ENCODE data around the gene ACIN1. TPM values are rescaled to one million over a fixed set of nuclear protein-coding genes. Genes with fewer than 3 reads are reported as not detected.

Gene ACIN1
- total RNA-seq, 1 experiment from 2014 or later, result 179 TPM

- H3K4me2 ChIP-seq (ENCODE audit: low read length), result peak overlapping the region; percentile 72
- CTCF ChIA-PET, result interaction anchor here (0.6 to 3.6 kb wide), 4 partner anchors 15 to 49 kb away, joined by 3 to 39 read pairs (median 3); no protein-coding TSS in a partner anchor
- H3K9ac ChIP-seq (ENCODE audit: low read length), result peak overlapping the region; percentile 69; the same call in 1 of the 2 replicates
- no TSS peak for BruUV-seq (replicated peaks)
- no peak for DNase-seq (ENCODE audit: low read depth, low spot score)
- intact Hi-C loops (cut with micrococcal nuclease), result loop anchor here (5.0 kb wide), 1 partner anchor 48 kb away; the partner anchor contains the start of gene CDH24
- RAD21 ChIA-PET (ENCODE audit: low non-redundant PET in 1 of 2, low total read pairs in 2 of 2, uncharacterized antibody in 2 of 2, unreplicated experiment in 2 of 2), result no interaction called here
- no peak for ATAC-seq
- no peaks in the 10 kb centered on the region for H3K27me3 ChIP-seq (ENCODE audit: insufficient read depth, low read length)
- POLR2A ChIA-PET, result interaction anchor here (1.1 kb wide), 1 partner anchor 14 kb away, joined by 3 read pairs; no protein-coding TSS in a partner anchor
- no peaks in the 10 kb centered on the region for H3K9me2 ChIP-seq (ENCODE audit: insufficient read depth)
- H3K27ac ChIP-seq (ENCODE audit: low read depth, low read length), result peak overlapping the region; percentile 87; the same call in 1 of the 2 replicates
- no peaks in the 10 kb centered on the region for H3K79me2 ChIP-seq (ENCODE audit: insufficient read depth, low read length)
- no peak overlapping the region for H2AFZ ChIP-seq (ENCODE audit: low read depth, low read length, poor library complexity, severe bottlenecking)
- TF ChIP-seq YY1 (IDR thresholded peaks at IDR 0.05; ENCODE audit: extremely low read depth, insufficient replicate concordance, low read depth, low read length) (no peak), REST (IDR thresholded peaks at IDR 0.05; ENCODE audit: low read depth) (no peak), POLR2AphosphoS5 (IDR thresholded peaks at IDR 0.05; ENCODE audit: low read depth, low read length) (no peak), TCF7L2 (IDR thresholded peaks at IDR 0.05; ENCODE audit: borderline replicate concordance, extremely low read depth, insufficient read depth, insufficient read length) (no peak), EZH2phosphoT487 (IDR thresholded peaks at IDR 0.05; ENCODE audit: borderline replicate concordance) (no peak), CEBPB (IDR thresholded peaks at IDR 0.05; ENCODE audit: low read depth) (no peak), JUND (IDR thresholded peaks at IDR 0.05) (no peak), EGR1 (IDR thresholded peaks at IDR 0.05; ENCODE audit: low read depth) (no peak), SP1 (IDR thresholded peaks at IDR 0.05; ENCODE audit: low read depth) (no peak), CBX3 (IDR thresholded peaks at IDR 0.05; ENCODE audit: low read depth) (no peak), SIN3A (IDR thresholded peaks at IDR 0.05; ENCODE audit: low read depth) (no peak), MAX (IDR thresholded peaks at IDR 0.05) (no peak), ZBTB33 (IDR thresholded peaks at IDR 0.05; ENCODE audit: extremely low read depth, insufficient replicate concordance, low read length) (no peak)
- H3K9me3 ChIP-seq (ENCODE audit: control insufficient read depth in 1 of 2, insufficient read depth in 1 of 2, low read depth in 1 of 2, low read length in 2 of 2), result no peaks in the 10 kb centered on the region
- no peaks in the 10 kb centered on the region for H4K20me1 ChIP-seq (ENCODE audit: insufficient read depth)
- peaks cover 26 to 67% of the 10 kb centered on the region in 2 experiments for H3K4me1 ChIP-seq (ENCODE audit: control insufficient read depth in 1 of 2, insufficient read depth in 2 of 2, low read length in 2 of 2)
- peak overlapping the region in 1 of 2 experiments; percentile 57; a peak in 2 of 4 replicates for H3K4me3 ChIP-seq (replicated peaks in 1 of 2; ENCODE audit: low read depth in 1 of 2, low read length in 2 of 2)
- H3K36me3 ChIP-seq (ENCODE audit: control insufficient read depth in 1 of 2, insufficient read depth in 2 of 2, low read length in 2 of 2), result no peaks in the 10 kb centered on the region
These were observed 86.1 kb downstream of the ACIN1 start for GRCh38 chr14:23008831-23009230.

All from HCT116 (cell line).